Kidney (tissue), 14 donors: ENCODE measurements around the gene PYCR2. TPM values are rescaled to one million over a fixed set of nuclear protein-coding genes. Genes with fewer than 3 reads are reported as not detected.
"Not testable (repeated sequence)": the region's sequence is repeated elsewhere in the genome, so short reads cannot be mapped to it uniquely, and the experiment has no call there.

Experiments used
- DNase-seq, 5 donors: peaks; one replicate each; pipeline ENCODE4 v3.0.0-alpha.2; 2013 to 2020
- FAIRE-seq: peaks from 2 replicates; lab custom pipeline; 2012; peaks lifted over from hg19 to GRCh38; lab: Jason Lieb, UNC
- H3K27ac ChIP-seq, 2 donors: one replicate each; pipeline ENCODE4 v1.7.0; 2013; ENCODE audit warnings: low read depth in 2 of 2, low read length in 2 of 2, inconsistent platforms in 1 of 2
- H3K27me3 ChIP-seq: one replicate; pipeline ENCODE4 v1.7.1; 2013; ENCODE audit warnings: low read length, inconsistent platforms; ENCODE audit not compliant: control insufficient read depth, insufficient read depth
- H3K36me3 ChIP-seq, 3 donors: one replicate each; pipeline versions ENCODE4 v1.7.0 to v1.7.1; 2013; ENCODE audit warnings: low read length in 3 of 3, control low read depth in 1 of 3, inconsistent platforms in 1 of 3; ENCODE audit not compliant: insufficient read depth in 3 of 3, control insufficient read depth in 2 of 3
- H3K4me1 ChIP-seq, 3 donors: one replicate each; pipeline versions ENCODE4 v1.7.0 to v1.7.1; 2013; ENCODE audit warnings: low read length in 3 of 3, inconsistent platforms in 1 of 3, low read depth in 1 of 3; ENCODE audit not compliant: control insufficient read depth in 2 of 3, insufficient read depth in 2 of 3
- H3K4me3 ChIP-seq, 3 donors: one replicate each; pipeline versions ENCODE4 v1.7.0 to v1.8.1; 2013; ENCODE audit warnings: low read length in 3 of 3, control low read depth in 1 of 3, inconsistent platforms in 1 of 3
- H3K9ac ChIP-seq, 3 donors: one replicate each; pipeline versions ENCODE4 v1.7.0 to v1.7.1; 2013; ENCODE audit warnings: low read length in 3 of 3, control low read depth in 1 of 3, inconsistent platforms in 1 of 3
- H3K9me3 ChIP-seq, 3 donors: one replicate each; pipeline versions ENCODE4 v1.7.0 to v1.7.1; 2013; ENCODE audit warnings: low read length in 3 of 3, control low read depth in 1 of 3, inconsistent platforms in 1 of 3; ENCODE audit not compliant: control insufficient read depth in 2 of 3, insufficient read depth in 1 of 3
- intact Hi-C: fragments of 100-400 bp; cut with DNase I; formaldehyde crosslinking; loops from one replicate; pipeline ENCODE4 v1.11.1; 2022
- polyA plus RNA-seq: library from polyadenylated mRNA; stranded (reverse); fragments of 350-450 nt; fragmentation: Illumina TruSeq; extraction: RNeasy Lipid Tissue Mini Kit (QIAGEN cat#74804); gene quantifications from one replicate; pipeline ENCODE4 v1.2.3, GENCODE V29; 2014; ENCODE audit warnings: low read depth, low replicate concordance; ENCODE audit not compliant: insufficient read depth
- total RNA-seq: library from RNA; stranded (reverse); fragmentation: NEBNext Ultra II Directional; extraction: Animal tissue kit (Norgen Biotek cat#: 25700); gene quantifications from one replicate; pipeline ENCODE4 v1.2.1, GENCODE V29; 2021
- TF ChIP-seq, protein P1 (sequence below): IDR thresholded peaks from 3 replicates; pipeline ENCODE4 v1.5.1; 2012; ENCODE audit warnings: mild to moderate bottlenecking, moderate library complexity, borderline replicate concordance; ENCODE audit not compliant: insufficient read depth; ENCODE audit errors: extremely low read depth
- donor health status: control.
- donor health status: control.
- donor health status: control.
- donor health status: control.
- donor health status: control.
- donor health status: DM: yes; HTN: yes; CAD: no.
- donor health status: Normal renal cell carcinoma (clear cell type).

Gene PYCR2
- total and polyA plus RNA-seq, 2 donors from 2014 or later = 72.4 to 79.3 TPM

DNA sequence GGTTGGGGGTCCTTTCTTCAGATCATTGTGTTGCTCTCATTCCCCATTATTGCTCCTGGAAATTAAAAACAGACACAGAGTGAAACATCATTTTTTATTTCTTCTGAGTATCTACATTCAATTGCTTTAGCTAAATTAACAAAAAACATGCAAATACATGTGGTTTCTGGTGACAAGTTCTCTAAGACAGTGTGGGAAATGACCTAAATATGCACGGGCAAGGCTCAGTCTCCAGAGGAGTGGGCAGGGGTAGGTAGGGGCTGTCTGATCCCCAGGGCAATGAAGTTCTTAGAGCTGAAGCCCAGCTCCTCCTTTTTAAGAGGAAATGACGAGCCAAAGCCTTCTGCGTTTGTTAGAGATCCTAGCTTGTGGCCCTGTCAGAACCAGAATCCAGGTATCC is 12.5 kb upstream of the PYCR2 start:
- peaks cover 0 to 2% (median 0%) of the 10 kb centered on the region in 3 donors for H3K4me1 ChIP-seq
- no peaks in the 10 kb centered on the region for H3K36me3 ChIP-seq
- H3K27ac ChIP-seq = no peak overlapping the region
- intact Hi-C loops = no loop called here
- no peaks in the 10 kb centered on the region for H3K27me3 ChIP-seq
- no peak overlapping the region for H3K9ac ChIP-seq
- no peak for FAIRE-seq
- peak in 1 of 5 donors; percentile 4 for DNase-seq
- no peaks in the 10 kb centered on the region for H3K9me3 ChIP-seq
- TF ChIP-seq, protein P1, sequence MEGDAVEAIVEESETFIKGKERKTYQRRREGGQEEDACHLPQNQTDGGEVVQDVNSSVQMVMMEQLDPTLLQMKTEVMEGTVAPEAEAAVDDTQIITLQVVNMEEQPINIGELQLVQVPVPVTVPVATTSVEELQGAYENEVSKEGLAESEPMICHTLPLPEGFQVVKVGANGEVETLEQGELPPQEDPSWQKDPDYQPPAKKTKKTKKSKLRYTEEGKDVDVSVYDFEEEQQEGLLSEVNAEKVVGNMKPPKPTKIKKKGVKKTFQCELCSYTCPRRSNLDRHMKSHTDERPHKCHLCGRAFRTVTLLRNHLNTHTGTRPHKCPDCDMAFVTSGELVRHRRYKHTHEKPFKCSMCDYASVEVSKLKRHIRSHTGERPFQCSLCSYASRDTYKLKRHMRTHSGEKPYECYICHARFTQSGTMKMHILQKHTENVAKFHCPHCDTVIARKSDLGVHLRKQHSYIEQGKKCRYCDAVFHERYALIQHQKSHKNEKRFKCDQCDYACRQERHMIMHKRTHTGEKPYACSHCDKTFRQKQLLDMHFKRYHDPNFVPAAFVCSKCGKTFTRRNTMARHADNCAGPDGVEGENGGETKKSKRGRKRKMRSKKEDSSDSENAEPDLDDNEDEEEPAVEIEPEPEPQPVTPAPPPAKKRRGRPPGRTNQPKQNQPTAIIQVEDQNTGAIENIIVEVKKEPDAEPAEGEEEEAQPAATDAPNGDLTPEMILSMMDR = no peak
- no peak overlapping the region for H3K4me3 ChIP-seq

DNA sequence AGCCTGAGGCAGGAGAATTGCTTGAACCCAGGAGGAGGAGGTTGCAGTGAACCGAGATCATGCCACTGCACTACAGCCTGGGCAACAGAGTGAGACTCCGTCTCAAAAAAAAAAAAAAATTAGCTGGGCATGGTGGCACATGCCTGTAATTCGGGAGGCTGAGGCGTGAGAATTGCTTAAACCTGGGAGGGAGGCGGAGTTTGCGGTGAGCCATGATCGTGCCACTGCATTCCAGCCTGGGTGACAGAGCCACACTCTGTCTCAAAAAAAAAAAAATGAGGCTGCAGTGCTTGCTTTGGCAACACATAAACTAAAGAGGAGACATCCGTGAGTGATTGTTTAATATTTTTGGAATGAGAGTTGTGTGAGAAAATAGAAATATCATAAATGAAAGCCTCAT is 12.0 kb upstream of the PYCR2 start:
- H3K27ac ChIP-seq, FAIRE-seq, intact Hi-C loops, H3K4me3 ChIP-seq, H3K4me1 ChIP-seq, H3K9me3 ChIP-seq, H3K36me3 ChIP-seq, H3K9ac ChIP-seq, H3K27me3 ChIP-seq: not testable (repeated sequence)
- peak in 1 of 5 donors; percentile 6 for DNase-seq

DNA sequence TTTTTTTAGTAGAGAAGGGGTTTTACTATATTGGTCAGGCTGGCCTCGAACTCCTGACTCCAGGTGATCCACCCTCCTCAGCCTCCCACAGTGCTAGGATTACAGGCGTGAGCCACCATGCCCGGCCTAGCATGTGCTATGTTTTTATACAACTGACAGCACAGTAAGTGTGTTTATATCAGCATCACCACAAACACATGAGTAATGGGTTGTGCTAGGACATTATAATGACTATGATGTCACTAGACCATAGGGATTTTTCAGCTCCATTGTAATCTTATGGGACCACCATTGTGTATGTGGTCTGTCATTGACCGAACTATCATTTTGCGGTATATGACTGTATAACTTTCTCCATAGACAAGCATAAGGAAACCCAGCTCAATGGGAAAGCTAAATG is 10.7 kb upstream of the PYCR2 start:
- H3K27me3 ChIP-seq = no peaks in the 10 kb centered on the region
- no peaks in the 10 kb centered on the region for H3K36me3 ChIP-seq
- H3K9ac ChIP-seq = no peak overlapping the region
- H3K9me3 ChIP-seq = no peaks in the 10 kb centered on the region
- H3K27ac ChIP-seq = no peak overlapping the region
- no peak overlapping the region for H3K4me3 ChIP-seq
- FAIRE-seq (no peak), DNase-seq (no peak)
- intact Hi-C loops = no loop called here
- TF ChIP-seq, protein P1 = no peak
- no peaks in the 10 kb centered on the region for H3K4me1 ChIP-seq

DNA sequence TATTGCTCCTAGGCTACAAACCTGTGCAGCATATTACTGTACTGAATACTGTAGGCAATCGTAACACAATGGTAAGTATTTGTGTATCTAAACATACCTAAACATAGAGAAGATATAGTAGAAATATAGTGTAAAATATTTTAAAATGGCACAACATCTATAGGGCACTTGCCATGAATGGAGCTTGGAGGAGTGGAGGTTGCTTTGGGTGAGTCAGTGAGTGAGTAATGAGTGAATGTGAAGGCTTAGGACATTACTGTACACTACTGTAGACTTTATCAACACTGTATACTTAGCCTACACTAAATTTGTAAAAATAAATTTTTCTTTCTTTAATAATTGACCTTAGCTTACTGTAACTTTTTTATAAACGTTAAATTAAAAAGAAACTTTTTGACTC is 9.0 kb upstream of the PYCR2 start:
- Histone ChIP-seq H3K4me1 (no peaks in the 10 kb centered on the region), H3K9ac (no peak overlapping the region), H3K27me3 (no peaks in the 10 kb centered on the region), H3K9me3 (no peaks in the 10 kb centered on the region), H3K27ac (no peak overlapping the region), H3K4me3 (no peak overlapping the region), H3K36me3 (no peaks in the 10 kb centered on the region)
- no peak for FAIRE-seq
- TF ChIP-seq, protein P1 = no peak
- intact Hi-C loops = no loop called here
- DNase-seq = no peak
